NK-92 (cell line): ENCODE data around the gene GALNT10.
"Not testable (repeated sequence)": the region's sequence is repeated elsewhere in the genome, so short reads cannot be mapped to it uniquely, and the experiment has no call there.

Experiments
- DNase-seq: peaks from one replicate; lab custom pipeline; 2025; ENCODE audit not compliant: unreplicated experiment; lab: John Stamatoyannopoulos, UW

Gene GALNT10

GRCh38 chr5:154190595-154191304, at the start of gene GALNT10:
GALNT10 (plus strand) TSS chr5:154190733; CDS start chr5:154190867, 134 bp downstream.
- DNase-seq: no peak

- no peak for DNase-seq
These were observed 48.8 kb upstream of the GALNT10 start for GRCh38 chr5:154141745-154142221.

- DNase-seq: no peak
These were observed 47.3 kb upstream of the GALNT10 start for GRCh38 chr5:154143211-154143641.

GRCh38 chr5:154145268-154145667, 45.3 kb upstream of the GALNT10 start:
- DNase-seq: no peak

GRCh38 chr5:154146409-154146808, 44.1 kb upstream of the GALNT10 start:
- no peak for DNase-seq

- no peak for DNase-seq
These were observed 42.9 kb upstream of the GALNT10 start for GRCh38 chr5:154147666-154148065.

GRCh38 chr5:154150471-154150870, 40.1 kb upstream of the GALNT10 start:
- DNase-seq: not testable (repeated sequence)

GRCh38 chr5:154157483-154158378, 32.8 kb upstream of the GALNT10 start:
- no peak for DNase-seq

- no peak for DNase-seq
These were observed 32.2 kb upstream of the GALNT10 start for GRCh38 chr5:154158379-154158737.

GRCh38 chr5:154159343-154159742, 31.2 kb upstream of the GALNT10 start:
- no peak for DNase-seq

- no peak for DNase-seq
These were observed 27.9 kb upstream of the GALNT10 start for GRCh38 chr5:154162539-154163151.

GRCh38 chr5:154163327-154164248, 26.9 kb upstream of the GALNT10 start:
- no peak for DNase-seq

GRCh38 chr5:154164249-154164581, 26.3 kb upstream of the GALNT10 start:
- no peak for DNase-seq

- DNase-seq: no peak
These were observed 24.6 kb upstream of the GALNT10 start for GRCh38 chr5:154165886-154166285.

- no peak for DNase-seq
These were observed 23.4 kb upstream of the GALNT10 start for GRCh38 chr5:154166901-154167791.

- DNase-seq: no peak
These were observed 22.1 kb upstream of the GALNT10 start for GRCh38 chr5:154168395-154168794.

GRCh38 chr5:154172785-154173184, 17.7 kb upstream of the GALNT10 start:
- DNase-seq: no peak

GRCh38 chr5:154174091-154174490, 16.4 kb upstream of the GALNT10 start:
- DNase-seq: no peak

- DNase-seq: no peak
These were observed 14.4 kb upstream of the GALNT10 start for GRCh38 chr5:154176181-154176580.

- no peak for DNase-seq
These were observed 11.9 kb upstream of the GALNT10 start for GRCh38 chr5:154178661-154179060.
